H9 (cell line): ENCODE results near the gene CYSTM1. TPM values are rescaled to one million over a fixed set of nuclear protein-coding genes. Genes with fewer than 3 reads are reported as not detected.

Experiments
- DNase-seq: peaks from one replicate; pipeline ENCODE4 v3.0.0-alpha.2; 2017
- H2AFZ ChIP-seq: one replicate; pipeline ENCODE4 v1.6.1; 2013; ENCODE audit warnings: mild to moderate bottlenecking, low read length, control low read depth, moderate library complexity
- H2AK5ac ChIP-seq: 2 replicates; pipeline ENCODE4 v1.6.1; 2013; ENCODE audit warnings: low read length, control low read depth, mixed read lengths; ENCODE audit not compliant: insufficient read length
- H2BK120ac ChIP-seq: one replicate; pipeline ENCODE4 v1.6.1; 2013; ENCODE audit warnings: low read depth, mild to moderate bottlenecking, low read length, control low read depth, inconsistent platforms; ENCODE audit not compliant: poor library complexity, severe bottlenecking
- H2BK12ac ChIP-seq: 2 replicates; pipeline ENCODE4 v1.6.1; 2013; ENCODE audit warnings: low read length, control low read depth, mixed read lengths, low read depth; ENCODE audit not compliant: insufficient read length
- H2BK15ac ChIP-seq: 2 replicates; pipeline ENCODE4 v1.6.1; 2013; ENCODE audit warnings: low read depth, low read length, control low read depth
- H2BK20ac ChIP-seq: one replicate; pipeline ENCODE4 v1.6.1; 2013; ENCODE audit warnings: low read depth, mild to moderate bottlenecking, low read length, control low read depth, inconsistent platforms; ENCODE audit not compliant: poor library complexity, severe bottlenecking
- H2BK5ac ChIP-seq: 2 replicates; pipeline ENCODE4 v1.6.1; 2013; ENCODE audit warnings: low read length, control low read depth, mixed read lengths; ENCODE audit not compliant: insufficient read length
- H3K14ac ChIP-seq: 2 replicates; pipeline ENCODE4 v1.6.1; 2013; ENCODE audit warnings: low read length, control low read depth; ENCODE audit not compliant: insufficient read depth
- H3K18ac ChIP-seq: 2 replicates; pipeline ENCODE4 v1.6.1; 2013; ENCODE audit warnings: low read depth, mild to moderate bottlenecking, mixed read lengths, low read length, control low read depth; ENCODE audit not compliant: insufficient read length
- H3K23ac ChIP-seq: 2 replicates; pipeline ENCODE4 v1.6.1; 2013; ENCODE audit warnings: low read length, control low read depth, mixed read lengths, low read depth; ENCODE audit not compliant: insufficient read length
- H3K23me2 ChIP-seq: 2 replicates; pipeline ENCODE4 v1.6.1; 2013; ENCODE audit warnings: low read depth, mild to moderate bottlenecking, mixed read lengths, low read length, control low read depth; ENCODE audit not compliant: insufficient read length, poor library complexity, severe bottlenecking
- H3K27ac ChIP-seq: 2 replicates; pipeline ENCODE4 v1.5.1; 2013; ENCODE audit warnings: low read length, control low read depth, mixed read lengths, low read depth; ENCODE audit not compliant: insufficient read length
- H3K27me3 ChIP-seq: 2 replicates; pipeline ENCODE4 v1.6.1; 2013; ENCODE audit warnings: low read length, control low read depth, inconsistent platforms; ENCODE audit not compliant: insufficient read depth
- H3K4ac ChIP-seq: 2 replicates; pipeline ENCODE4 v1.6.1; 2013; ENCODE audit warnings: low read depth, mild to moderate bottlenecking, control low read depth, inconsistent platforms, low read length, moderate library complexity
- H3K4me1 ChIP-seq: 2 replicates; pipeline ENCODE4 v1.6.1; 2013; ENCODE audit warnings: low read length, control low read depth, inconsistent platforms; ENCODE audit not compliant: insufficient read depth
- H3K4me2 ChIP-seq: 2 replicates; pipeline ENCODE4 v1.6.1; 2013; ENCODE audit warnings: low read length, control low read depth, mixed read lengths; ENCODE audit not compliant: insufficient read length, insufficient read depth
- H3K56ac ChIP-seq: 2 replicates; pipeline ENCODE4 v1.6.1; 2013; ENCODE audit warnings: low read depth, mild to moderate bottlenecking, mixed read lengths, low read length, control low read depth; ENCODE audit not compliant: insufficient read length
- H3K79me1 ChIP-seq: 2 replicates; pipeline ENCODE4 v1.6.1; 2013; ENCODE audit warnings: low read depth, mild to moderate bottlenecking, moderate library complexity, low read length, control low read depth, inconsistent platforms; ENCODE audit not compliant: insufficient read depth, poor library complexity, severe bottlenecking
- H3K79me2 ChIP-seq: 2 replicates; pipeline ENCODE4 v1.6.1; 2013; ENCODE audit warnings: low read length, control low read depth, inconsistent platforms; ENCODE audit not compliant: insufficient read depth
- H3K9ac ChIP-seq: 2 replicates; pipeline ENCODE4 v1.6.1; 2013; ENCODE audit warnings: low read length, control low read depth, mixed read lengths; ENCODE audit not compliant: insufficient read length; ENCODE audit errors: extremely low read depth
- H3K9me3 ChIP-seq: one replicate; pipeline ENCODE4 v1.6.1; 2013; ENCODE audit warnings: low read depth, low read length, inconsistent platforms; ENCODE audit not compliant: control insufficient read depth
- H3T11ph ChIP-seq: one replicate; pipeline ENCODE4 v1.6.1; 2013; ENCODE audit warnings: mild to moderate bottlenecking, low read length, control low read depth, inconsistent platforms
- H4K20me1 ChIP-seq: one replicate; pipeline ENCODE4 v1.6.1; 2013; ENCODE audit not compliant: control insufficient read depth, insufficient read length, insufficient read depth
- H4K5ac ChIP-seq: 2 replicates; pipeline ENCODE4 v1.6.1; 2013; ENCODE audit warnings: low read depth, mild to moderate bottlenecking, mixed read lengths, low read length, control low read depth; ENCODE audit not compliant: insufficient read length
- H4K8ac ChIP-seq: replicated peaks from 2 replicates; pipeline ENCODE4 v1.6.1; 2013; ENCODE audit warnings: low read length, control low read depth, mixed read lengths, low read depth; ENCODE audit not compliant: insufficient read length
- H4K91ac ChIP-seq: 2 replicates; pipeline ENCODE4 v1.6.1; 2013; ENCODE audit warnings: low read depth, mild to moderate bottlenecking, moderate library complexity, mixed read lengths, low read length, control low read depth; ENCODE audit not compliant: insufficient read length
- H3K27ac Mint-ChIP-seq, 3 experiments: 2 replicates in 2 of 3; 3 replicates in 1 of 3; pipeline ENCODE4 v1.8.0; 2020 to 2021; ENCODE audit warnings: mixed read lengths in 3 of 3, mild to moderate bottlenecking in 1 of 3, moderate library complexity in 1 of 3
- H3K27me3 Mint-ChIP-seq: 2 replicates; pipeline ENCODE4 v1.8.0; 2021; ENCODE audit warnings: low read depth, mild to moderate bottlenecking, moderate library complexity, mixed read lengths
- H3K36me3 Mint-ChIP-seq, 3 experiments: 2 replicates in 2 of 3; 3 replicates in 1 of 3; pipeline ENCODE4 v1.8.0; 2020 to 2021; ENCODE audit warnings: low read depth in 3 of 3, mixed read lengths in 3 of 3; ENCODE audit not compliant: insufficient read depth in 1 of 3
- H3K4me1 Mint-ChIP-seq, 2 experiments: 2 replicates each; pipeline ENCODE4 v1.8.0; 2020; ENCODE audit warnings: mixed read lengths in 2 of 2
- H3K4me3 Mint-ChIP-seq, 2 experiments: 2 replicates in 1 of 2; 3 replicates in 1 of 2; pipeline ENCODE4 v1.8.0; 2020 to 2021; ENCODE audit warnings: mild to moderate bottlenecking in 2 of 2, mixed read lengths in 2 of 2, moderate library complexity in 1 of 2
- H3K9me3 Mint-ChIP-seq, 2 experiments: 2 replicates in 1 of 2; 3 replicates in 1 of 2; pipeline ENCODE4 v1.8.0; 2020; ENCODE audit warnings: mild to moderate bottlenecking in 2 of 2, mixed read lengths in 2 of 2, moderate library complexity in 1 of 2
- CTCF ChIP-seq: fragments of 200-600 bp; sonication (generic); conservative IDR thresholded peaks from 3 replicates; pipeline ENCODE4 v1.8.0; 2021; ENCODE audit warnings: antibody characterized with exemption, mild to moderate bottlenecking
- WGBS: extraction: QIAGEN DNeasy Blood & Tissue Kit; methylation state at CpG from one replicate; pipeline ENCODE4 v1.1.7; 2013; ENCODE audit warnings: missing lambda C conversion rate, low lambda C conversion rate, mixed read lengths; ENCODE audit not compliant: insufficient read length; ENCODE audit errors: extremely low coverage; 5-methylcytosine and 5-hydroxymethylcytosine counted together
- total RNA-seq: library from RNA; stranded (reverse); gene quantifications from 2 replicates; pipeline ENCODE4 v1.2.1, GENCODE V29; 2021

The CYSTM1 gene
- total RNA-seq, 1 experiment from 2014 or later = 20.6 TPM

- H2BK15ac ChIP-seq = no peak overlapping the region
- H3K27ac Mint-ChIP-seq = no peak overlapping the region
- peaks cover 10 to 17% (median 12%) of the 10 kb centered on the region in 3 experiments for H3K36me3 Mint-ChIP-seq
- DNase-seq = no peak
- H3K27me3 ChIP-seq = no peaks in the 10 kb centered on the region
- no peak overlapping the region for H3K9ac ChIP-seq
- H4K91ac ChIP-seq = no peak overlapping the region
- no CpG with 5 or more reads among the region's 4 CpGs for WGBS
- no peaks in the 10 kb centered on the region for H3K79me1 ChIP-seq
- no peak overlapping the region for H3K4me2 ChIP-seq
- H2BK120ac ChIP-seq = no peak overlapping the region
- H2BK12ac ChIP-seq = no peak overlapping the region
- H3K9me3 ChIP-seq = no peaks in the 10 kb centered on the region
- no peak overlapping the region for H2BK5ac ChIP-seq
- no peak overlapping the region for H3K18ac ChIP-seq
- H3K27ac ChIP-seq = no peak overlapping the region
- TF ChIP-seq CTCF = no peak
- no peaks in the 10 kb centered on the region for H3K9me3 Mint-ChIP-seq
- no peak overlapping the region for H2BK20ac ChIP-seq
- no peak overlapping the region for H2AK5ac ChIP-seq
- peaks cover 10 to 14% of the 10 kb centered on the region in 2 experiments for H3K4me1 Mint-ChIP-seq
- no peak overlapping the region for H4K8ac ChIP-seq
- no peaks in the 10 kb centered on the region for H3K4me1 ChIP-seq
- no peak overlapping the region for H4K5ac ChIP-seq
- H3K14ac ChIP-seq = no peak overlapping the region
- no peak overlapping the region for H2AFZ ChIP-seq
- H3K27me3 Mint-ChIP-seq = no peaks in the 10 kb centered on the region
- no peak overlapping the region for H3K56ac ChIP-seq
- H3K4me3 Mint-ChIP-seq = no peak overlapping the region
- H4K20me1 ChIP-seq = no peaks in the 10 kb centered on the region
- no peak overlapping the region for H3K23ac ChIP-seq
- no peaks in the 10 kb centered on the region for H3K23me2 ChIP-seq
- no peak overlapping the region for H3T11ph ChIP-seq
- no peak overlapping the region for H3K4ac ChIP-seq
- H3K79me2 ChIP-seq = no peaks in the 10 kb centered on the region
These were observed 79.0 kb downstream of the CYSTM1 start for GRCh38 chr5:140253985-140254384.
